Measurements from ENCODE around the gene AURKAIP1. TPM values are rescaled to one million over a fixed set of nuclear protein-coding genes. Genes with fewer than 3 reads are reported as not detected.

Gene AURKAIP1
- total RNA-seq, 2 experiments from 2014 or later = 121 to 122 TPM

DNA sequence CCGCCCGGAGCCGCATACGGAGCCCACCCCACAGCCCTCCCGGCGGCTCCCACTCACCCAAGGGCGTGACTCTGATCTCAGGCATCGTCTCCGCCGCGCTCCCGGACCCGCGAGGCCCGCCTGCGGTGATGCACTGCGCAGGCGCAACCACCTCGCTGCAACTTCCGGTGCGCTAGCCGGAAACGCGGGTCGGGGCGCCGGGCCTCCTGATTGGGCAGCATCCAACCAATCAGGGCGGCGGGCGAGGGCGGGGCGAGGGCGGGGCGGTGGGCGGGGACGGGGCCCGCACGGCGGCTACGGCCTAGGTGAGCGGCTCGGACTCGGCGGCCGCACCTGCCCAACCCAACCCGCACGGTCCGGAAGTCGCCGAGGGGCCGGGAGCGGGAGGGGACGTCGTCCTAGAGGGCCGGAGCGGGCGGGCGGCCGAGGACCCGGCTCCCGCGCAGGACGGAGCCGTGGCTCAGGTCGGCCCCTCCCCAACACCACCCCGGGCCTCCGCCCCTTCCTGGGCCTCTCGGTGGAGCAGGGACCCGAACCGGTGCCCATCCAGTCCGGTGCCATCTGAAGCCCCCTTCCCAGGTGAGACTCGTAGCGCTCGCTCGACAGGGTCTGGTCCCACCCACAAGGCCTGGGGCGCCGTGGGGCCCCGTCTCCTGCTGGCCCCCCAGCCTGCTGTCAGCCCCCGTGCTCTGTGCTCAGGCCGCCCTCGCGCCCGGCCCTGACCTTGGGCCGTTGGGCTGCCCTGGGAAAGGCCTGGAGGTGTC is 50.3 kb downstream of the AURKAIP1 start, which contains the start of the genes CPTP and INTS11:
TSS of gene CPTP (plus strand) at position 279 of the 764 bp plus-strand sequence. CDS start 2,109 bp downstream, outside the sequence.
TSS of gene INTS11 (minus strand) at position 137 of the 764 bp plus-strand sequence. CDS start at position 85, 52 bp downstream.
- ChIA-PET POLR2A (interaction anchor here (0.8 to 2.7 kb wide), 9 partner anchors 10 to 167 kb away, joined by 3 to 11 read pairs (median 4); partner anchors contain the start of genes AURKAIP1 and CCNL2), CTCF (interaction anchor here (0.8 to 1.1 kb wide), 2 partner anchors 47 to 203 kb away, joined by 3 to 4 read pairs; no protein-coding TSS in a partner anchor)
- Mint-ChIP-seq H3K4me1 (peaks cover 38% of the 10 kb centered on the region), H3K4me3 (peak within 1 kb of the TSS; percentile 89), H3K27ac (peak within 1 kb of the TSS; percentile 86), H3K27me3 (no peaks in the 10 kb centered on the region), H3K9me3 (no peaks in the 10 kb centered on the region), H3K36me3 (ENCODE audit: low read depth) (peaks cover 11% of the 10 kb centered on the region)
- DNase-seq = peak; percentile 97

DNA sequence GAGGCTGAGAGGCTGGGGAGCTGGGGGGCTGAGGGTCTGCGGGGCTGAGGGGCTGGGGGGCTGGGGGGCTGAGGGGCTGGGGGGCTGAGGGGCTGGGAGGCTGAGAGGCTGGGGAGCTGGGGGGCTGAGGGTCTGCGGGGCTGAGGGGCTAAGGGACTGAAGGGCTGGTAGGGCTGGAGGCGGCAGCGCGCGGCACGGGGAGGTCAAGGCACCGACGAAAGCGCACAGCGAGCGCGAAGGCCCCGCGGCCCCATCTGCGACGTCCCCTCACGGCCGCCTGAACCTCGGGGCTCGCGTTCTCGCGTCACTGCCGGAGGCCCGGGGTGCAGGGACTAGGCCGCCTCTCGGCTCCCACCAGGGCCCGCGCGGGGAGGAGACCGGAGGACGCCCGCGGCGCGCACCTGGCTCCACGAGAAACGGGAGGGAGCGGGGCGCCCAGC is 50.9 kb downstream of the AURKAIP1 start:
- Mint-ChIP-seq H3K27ac (no peak overlapping the region), H3K4me3 (peak overlapping the region; percentile 89), H3K36me3 (ENCODE audit: low read depth) (peaks cover 16% of the 10 kb centered on the region), H3K9me3 (no peaks in the 10 kb centered on the region), H3K4me1 (peaks cover 40% of the 10 kb centered on the region), H3K27me3 (no peaks in the 10 kb centered on the region)
- CTCF ChIA-PET = no interaction called here
- POLR2A ChIA-PET = interaction anchor here (1.6 kb wide), 1 partner anchor 11 kb away, joined by 6 read pairs; no protein-coding TSS in a partner anchor
- DNase-seq = no peak

Other genes starting within 250 kb of the AURKAIP1 start
- not detected for gene TTLL10, start 201.3 kb downstream of the AURKAIP1 start, total RNA-seq
- 100 to 1,000 TPM; 115 to 116 TPM for gene TNFRSF18, start 168.6 kb downstream of the AURKAIP1 start, total RNA-seq
- gene TNFRSF4, start 161.1 kb downstream of the AURKAIP1 start, total RNA-seq = 100 to 1,000 TPM; 237 to 243 TPM
- gene SDF4, start 143.2 kb downstream of the AURKAIP1 start, total RNA-seq = 100 to 1,000 TPM; 181 TPM
- gene B3GALT6, start 143.0 kb downstream of the AURKAIP1 start, total RNA-seq = 10 to 100 TPM; 13.3 to 14.4 TPM
- 1 to 10 TPM; 2.0 to 4.2 TPM for gene C1QTNF12, start 128.5 kb downstream of the AURKAIP1 start, total RNA-seq
- gene UBE2J2, start 101.4 kb downstream of the AURKAIP1 start, total RNA-seq = 10 to 100 TPM; 62.4 to 63.5 TPM
- 1 to 10 TPM; 3.9 to 4.4 TPM for gene SCNN1D, start 94.8 kb downstream of the AURKAIP1 start, total RNA-seq
- 10 to 100 TPM; 64.4 to 72.3 TPM for gene ACAP3, start 67.3 kb downstream of the AURKAIP1 start, total RNA-seq
- 10 to 100 TPM; 17.9 to 20.0 TPM for gene PUSL1, start 66.6 kb downstream of the AURKAIP1 start, total RNA-seq
- gene INTS11, start 50.5 kb downstream of the AURKAIP1 start, total RNA-seq = 100 to 1,000 TPM; 109 to 111 TPM
- 10 to 100 TPM; 19.8 to 21.9 TPM for gene CPTP, start 50.4 kb downstream of the AURKAIP1 start, total RNA-seq
- gene TAS1R3, start 43.9 kb downstream of the AURKAIP1 start, total RNA-seq = under 1 TPM; 0.75 to 0.78 TPM
- 10 to 100 TPM; 36.0 to 37.8 TPM for gene DVL1, start 25.8 kb downstream of the AURKAIP1 start, total RNA-seq
- under 1 TPM; 0.18 to 0.23 TPM for gene MXRA8, start 16.7 kb downstream of the AURKAIP1 start, total RNA-seq
- gene CCNL2, start 24.1 kb upstream of the AURKAIP1 start, total RNA-seq = 100 to 1,000 TPM; 104 TPM
- 10 to 100 TPM; 82.8 to 87.3 TPM for gene MRPL20, start 32.1 kb upstream of the AURKAIP1 start, total RNA-seq
- gene ANKRD65, start 46.1 kb upstream of the AURKAIP1 start, total RNA-seq = not detected
- under 1 TPM; 0.33 to 0.45 TPM for gene VWA1, start 60.5 kb upstream of the AURKAIP1 start, total RNA-seq
- 1 to 10 TPM in 1 of 2 experiments, under 1 TPM in 1; 0.98 to 1.4 TPM for gene ATAD3C, start 74.5 kb upstream of the AURKAIP1 start, total RNA-seq
- gene ATAD3B, start 96.6 kb upstream of the AURKAIP1 start, total RNA-seq = 10 to 100 TPM; 25.5 to 26.9 TPM
- gene ATAD3A, start 137.0 kb upstream of the AURKAIP1 start, total RNA-seq = 10 to 100 TPM; 26.2 to 26.5 TPM
- gene TMEM240, start 165.4 kb upstream of the AURKAIP1 start, total RNA-seq = under 1 TPM in 1 of 2 experiments, not detected in 1; 0.28 TPM
- 100 to 1,000 TPM; 111 to 113 TPM for gene SSU72, start 199.7 kb upstream of the AURKAIP1 start, total RNA-seq
- 1 to 10 TPM; 2.6 to 2.7 TPM for gene FNDC10, start 224.9 kb upstream of the AURKAIP1 start, total RNA-seq
- 10 to 100 TPM; 37.2 to 37.5 TPM for gene MIB2, start 240.3 kb upstream of the AURKAIP1 start, total RNA-seq